Subcutaneous abdominal adipose tissue (tissue), 5 donors: ENCODE results near the gene PCDH20.

ENCODE experiments used
- H3K27ac ChIP-seq: one replicate; pipeline ENCODE4 v1.7.0; 2013; ENCODE audit warnings: low read depth, mild to moderate bottlenecking, inconsistent platforms, low read length, moderate library complexity
- H3K27me3 ChIP-seq, 5 donors: one replicate each; pipeline ENCODE4 v1.7.0; 2013; ENCODE audit warnings: low read length in 5 of 5, inconsistent platforms in 1 of 5; ENCODE audit not compliant: control insufficient read depth in 5 of 5, insufficient read depth in 4 of 5
- H3K36me3 ChIP-seq, 5 donors: one replicate each; pipeline ENCODE4 v1.7.0; 2013; ENCODE audit warnings: low read length in 5 of 5; ENCODE audit not compliant: control insufficient read depth in 5 of 5, insufficient read depth in 5 of 5
- H3K4me1 ChIP-seq, 5 donors: one replicate each; pipeline ENCODE4 v1.7.0; 2013; ENCODE audit warnings: low read length in 5 of 5, mild to moderate bottlenecking in 3 of 5, moderate library complexity in 1 of 5; ENCODE audit not compliant: control insufficient read depth in 5 of 5, insufficient read depth in 5 of 5
- H3K4me3 ChIP-seq, 5 donors: one replicate each; pipeline ENCODE4 v1.7.0; 2013; ENCODE audit warnings: low read length in 5 of 5, low read depth in 1 of 5
- H3K9ac ChIP-seq, 5 donors: one replicate each; pipeline ENCODE4 v1.7.0; 2013; ENCODE audit warnings: low read length in 5 of 5, mild to moderate bottlenecking in 4 of 5, moderate library complexity in 3 of 5
- H3K9me3 ChIP-seq, 5 donors: one replicate each; pipeline ENCODE4 v1.7.0; 2013; ENCODE audit warnings: low read length in 5 of 5; ENCODE audit not compliant: control insufficient read depth in 5 of 5
- donor health status: healthy.
- donor health status: healthy.
- donor health status: healthy.
- donor health status: healthy.
- donor health status: healthy.

The PCDH20 gene

DNA sequence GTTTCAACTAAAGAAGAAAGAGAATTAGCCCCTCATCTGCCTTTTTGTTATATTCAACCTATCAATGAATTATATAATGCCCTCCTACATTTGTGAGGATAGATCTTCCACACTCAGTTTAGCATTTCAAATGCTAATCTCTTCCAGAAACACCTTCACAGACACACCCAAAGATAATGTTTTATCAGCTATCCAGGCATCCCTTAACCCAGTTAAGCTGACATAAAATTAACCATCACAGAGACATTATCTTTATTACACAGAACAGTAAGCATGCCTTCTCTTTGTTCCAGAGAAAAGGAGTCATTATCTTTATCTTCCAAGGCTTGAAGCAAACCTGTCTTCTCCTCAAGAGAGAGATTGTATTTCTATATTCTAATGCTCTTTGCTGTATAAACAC is 53.1 kb downstream of the PCDH20 start:
- Histone ChIP-seq H3K9ac (no peak overlapping the region), H3K9me3 (peaks cover 0 to 3% (median 0%) of the 10 kb centered on the region in 5 donors), H3K4me3 (no peak overlapping the region), H3K27ac (no peak overlapping the region), H3K4me1 (no peaks in the 10 kb centered on the region), H3K27me3 (peaks cover 0 to 2% (median 0%) of the 10 kb centered on the region in 5 donors), H3K36me3 (no peaks in the 10 kb centered on the region)
